NCI-H524 (cell line): ENCODE data around the gene OCA2.

Source experiments
- DNase-seq, 2 experiments: peaks; one replicate each; lab custom pipeline; 2025; lab: John Stamatoyannopoulos, UW

Gene OCA2

GRCh38 chr15:28120359-28120640 lies 21.2 kb upstream of the OCA2 start:
- DNase-seq, result no peak

- no peak for DNase-seq
Observed at GRCh38 chr15:28118531-28118930, 19.4 kb upstream of the OCA2 start.

DNA sequence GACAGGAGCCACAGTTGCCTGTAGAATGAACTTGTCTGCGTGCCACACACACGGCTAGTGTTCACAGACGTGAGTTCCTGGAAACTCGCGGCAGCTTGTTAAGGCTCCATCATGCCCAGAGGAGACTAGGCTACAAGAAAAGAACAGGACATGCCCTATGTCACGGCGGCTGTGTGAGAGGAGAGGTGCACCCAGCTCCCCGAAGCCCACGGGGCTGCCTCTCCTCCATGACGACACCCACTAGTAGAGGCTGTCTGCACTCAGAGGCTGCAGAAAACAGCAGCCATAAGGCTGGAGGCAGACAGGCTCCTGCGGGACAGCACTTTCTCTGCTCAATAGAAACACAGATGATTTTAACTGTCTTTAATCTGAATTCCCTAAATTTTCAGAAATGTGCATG lies 19.0 kb upstream of the OCA2 start:
- no peak for DNase-seq

- no peak for DNase-seq
Observed at GRCh38 chr15:28117432-28117990, 18.4 kb upstream of the OCA2 start.

DNA sequence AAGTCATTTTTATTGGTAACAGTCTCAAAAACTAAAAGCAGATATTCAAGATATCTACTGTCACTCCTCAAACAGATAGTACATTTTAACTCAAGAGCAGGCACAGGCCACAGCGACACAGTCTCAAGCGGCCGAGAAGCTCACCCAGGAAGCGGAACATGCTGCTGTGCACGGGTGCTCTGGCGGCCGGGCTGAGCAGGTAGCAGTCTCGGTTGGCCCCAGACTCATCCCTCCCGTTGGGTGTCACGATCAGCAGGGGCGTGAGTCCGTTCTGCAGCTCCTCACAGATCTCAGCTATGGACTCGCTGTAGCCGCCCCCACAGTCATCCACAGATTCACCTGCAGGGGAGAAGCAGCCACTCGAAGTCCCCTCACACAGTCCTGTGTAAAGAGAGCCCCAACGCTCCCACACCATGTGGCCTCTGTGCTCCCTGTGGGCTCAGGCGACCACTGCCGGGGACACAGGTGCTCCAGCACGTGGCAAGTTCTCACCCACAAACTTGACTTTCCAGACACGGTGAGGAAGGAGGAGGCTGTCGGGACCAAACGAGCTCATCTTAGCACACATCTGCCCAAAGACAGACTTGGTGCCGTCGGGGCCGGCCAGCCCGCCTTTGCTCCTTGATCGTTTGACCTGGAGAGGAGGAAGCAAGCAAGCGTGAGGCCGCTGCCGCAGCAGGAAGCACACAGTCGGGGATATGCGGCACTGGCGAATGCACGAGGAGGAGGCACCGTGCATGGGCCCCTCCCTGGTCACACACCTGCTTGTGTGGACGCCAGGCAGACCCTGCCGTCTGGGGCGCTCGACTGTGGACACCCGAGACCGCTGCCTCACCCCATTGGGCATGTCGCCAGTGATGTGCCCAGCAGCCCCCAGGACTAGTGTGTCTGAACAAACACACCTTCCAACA lies 17.7 kb upstream of the OCA2 start:
- DNase-seq, result no peak

- no peak for DNase-seq
Observed at GRCh38 chr15:28115871-28116270, 16.8 kb upstream of the OCA2 start.

GRCh38 chr15:28114721-28115622 lies 15.9 kb upstream of the OCA2 start:
- no peak for DNase-seq

DNA sequence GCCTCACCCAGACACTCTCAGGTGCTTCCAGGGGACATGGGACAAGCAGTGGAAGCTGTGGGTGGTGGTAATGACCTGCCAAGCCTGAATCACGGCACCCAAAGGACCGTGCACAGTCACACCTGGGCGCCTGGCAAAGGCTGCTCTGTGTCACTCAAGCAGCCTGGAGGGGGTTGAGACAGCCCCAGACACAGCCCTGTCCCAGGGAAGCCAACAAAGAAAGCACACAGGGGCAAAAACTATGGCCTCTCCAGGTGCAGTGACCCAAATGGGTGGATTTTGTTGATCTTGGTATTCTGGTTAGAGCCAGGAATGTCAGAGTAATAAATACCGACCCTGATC lies 15.0 kb upstream of the OCA2 start:
- no peak for DNase-seq

DNA sequence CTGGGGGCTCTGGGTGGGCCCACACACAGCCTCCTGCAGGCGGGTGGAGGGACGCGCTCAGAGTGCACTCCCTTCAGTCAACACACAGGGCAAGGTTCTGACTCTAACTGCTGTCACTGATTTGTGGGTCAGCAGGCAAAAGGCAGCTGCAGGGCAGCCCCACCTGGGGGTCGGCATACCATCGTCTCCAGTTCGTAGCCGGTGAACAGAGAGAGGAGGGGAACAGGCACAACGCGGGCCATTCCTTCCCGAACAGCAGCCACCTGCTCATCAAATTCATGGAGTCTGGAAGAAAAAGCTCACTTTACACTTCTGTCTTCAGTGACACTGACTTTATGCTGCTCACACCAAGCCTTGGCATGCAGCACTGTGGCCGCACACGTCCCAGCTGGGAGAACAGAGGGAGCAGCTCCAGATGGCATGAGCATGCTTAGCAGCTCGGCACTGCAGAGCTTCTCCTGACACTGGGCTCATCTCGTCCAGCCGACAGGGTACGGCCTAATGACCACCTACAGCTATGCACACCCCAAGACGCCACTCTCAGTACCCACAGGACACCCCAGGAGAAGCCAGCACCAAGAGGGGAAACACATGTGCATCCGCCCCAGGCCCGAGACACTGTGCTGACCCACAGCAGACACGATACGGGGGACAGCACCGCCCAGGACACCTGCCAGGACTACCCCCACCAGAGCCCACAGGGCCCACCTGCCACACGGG lies 14.4 kb upstream of the OCA2 start:
- DNase-seq, result no peak

DNA sequence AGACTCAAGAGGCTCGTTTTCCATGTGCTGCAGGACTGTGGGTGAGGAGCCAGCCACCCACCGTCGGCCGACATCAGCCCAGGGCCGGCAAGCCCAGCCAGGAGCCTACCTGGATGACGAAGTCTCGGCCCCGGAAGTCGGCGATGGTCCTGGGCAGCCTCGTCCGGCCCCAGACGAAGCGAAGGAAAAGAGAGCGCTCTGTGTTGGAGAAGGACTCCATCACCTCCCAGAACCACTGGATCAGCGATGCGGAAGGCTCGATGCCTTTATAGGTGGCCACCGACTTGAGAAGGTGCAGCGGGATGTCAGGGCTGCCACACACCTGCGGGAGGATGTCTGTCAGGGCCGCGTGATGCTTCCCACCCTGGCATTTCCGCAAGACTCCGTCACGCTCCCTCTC lies 13.8 kb upstream of the OCA2 start:
- DNase-seq, result no peak

GRCh38 chr15:28112101-28112760 lies 13.1 kb upstream of the OCA2 start:
- DNase-seq, result no peak

- no peak for DNase-seq
Observed at GRCh38 chr15:28111543-28111942, 12.4 kb upstream of the OCA2 start.

GRCh38 chr15:28110481-28110881 lies 11.4 kb upstream of the OCA2 start:
- DNase-seq, result peak; percentile 69 to 87

- no peak for DNase-seq
Observed at GRCh38 chr15:28109626-28110455, 10.7 kb upstream of the OCA2 start.

DNA sequence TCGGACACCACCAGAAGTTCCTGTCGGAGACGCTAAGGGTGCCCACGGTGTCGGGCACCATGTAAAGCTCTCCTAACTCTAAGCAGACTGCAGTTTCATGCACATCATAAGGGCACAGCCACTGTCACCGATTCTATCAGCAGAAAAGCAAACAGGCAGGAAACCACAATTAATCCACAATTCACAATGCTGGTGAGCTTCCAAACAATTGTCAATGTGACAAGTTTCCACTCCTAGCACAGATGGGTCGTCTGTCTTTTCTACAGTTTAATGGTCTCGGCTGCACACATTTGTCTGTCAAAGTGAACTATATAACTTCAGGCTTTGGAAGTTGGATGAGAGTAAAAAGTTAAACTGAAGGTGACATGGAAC lies 8.8 kb upstream of the OCA2 start:
- no peak for DNase-seq

- no peak for DNase-seq
Observed at GRCh38 chr15:28107111-28107903, 8.2 kb upstream of the OCA2 start.

DNA sequence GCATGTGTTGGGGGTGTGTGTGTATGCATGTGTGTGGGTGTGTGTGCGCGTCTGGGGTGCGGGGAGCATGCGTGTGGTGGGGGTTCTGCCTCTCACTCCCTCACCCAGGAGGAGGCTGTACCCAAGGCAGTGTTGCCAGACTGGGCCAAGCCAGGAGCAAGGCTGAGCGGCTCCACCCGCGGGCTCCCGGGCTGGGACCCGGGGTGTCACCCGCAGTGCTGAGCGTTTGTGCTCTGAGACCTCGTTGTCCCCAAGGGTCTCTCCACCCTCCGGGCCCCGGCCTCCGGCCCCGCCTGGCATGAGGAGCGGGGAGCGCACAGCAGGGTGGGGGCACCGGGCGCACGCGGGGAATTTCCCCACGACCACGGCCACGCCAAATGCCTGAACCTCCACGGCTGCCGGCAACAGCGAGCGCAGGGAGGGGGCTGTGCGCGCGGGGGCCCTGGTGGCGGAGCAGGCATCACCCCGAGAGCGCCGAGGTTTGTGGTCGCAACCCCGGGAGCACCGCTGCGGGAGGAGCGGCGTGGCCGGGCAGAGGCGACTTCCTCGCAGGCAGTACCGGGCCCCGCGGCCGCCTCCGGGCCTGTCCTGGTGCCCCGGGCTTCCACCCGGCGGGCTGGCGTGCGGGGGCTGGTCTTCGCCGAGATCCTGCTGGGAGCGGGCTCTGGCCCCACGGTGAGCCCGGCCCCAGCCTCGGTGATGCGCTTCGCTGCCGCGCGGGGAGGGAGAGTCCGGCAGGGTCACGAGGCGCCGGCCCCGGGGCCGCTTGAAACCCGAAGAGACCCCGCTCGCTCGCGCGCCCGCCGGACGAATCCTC lies 7.4 kb upstream of the OCA2 start:
- peak in 1 of 2 experiments; percentile 5 for DNase-seq

GRCh38 chr15:28105793-28106192 lies 6.7 kb upstream of the OCA2 start:
- no peak for DNase-seq

DNA sequence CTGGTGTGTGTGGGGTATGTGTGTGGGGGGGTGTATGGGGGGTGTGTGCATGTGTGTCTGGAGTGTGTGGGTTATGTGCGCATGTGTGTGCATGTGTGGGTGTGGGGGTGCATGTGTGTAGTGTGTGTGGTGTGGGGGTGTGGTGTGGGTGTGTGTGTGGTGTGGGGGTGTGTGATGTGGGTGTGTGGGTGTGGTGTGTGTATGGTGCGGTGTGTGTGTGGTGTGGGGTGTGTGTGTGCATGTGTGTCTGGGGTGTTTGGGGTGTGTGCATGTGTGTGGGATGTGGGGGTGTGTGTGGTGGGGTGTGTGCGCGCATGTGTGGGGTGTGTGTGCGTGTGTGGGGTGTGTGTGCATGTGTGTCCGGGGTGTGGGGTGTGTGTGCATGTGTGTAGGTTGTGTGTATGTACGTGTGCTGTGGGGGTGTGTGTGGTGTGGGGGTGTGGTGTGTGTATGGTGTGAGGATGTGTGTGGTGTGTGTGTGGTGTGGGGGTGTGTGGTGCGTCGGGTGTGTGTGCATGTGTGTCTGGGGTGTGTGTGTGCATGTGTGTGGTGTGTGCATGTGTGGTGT lies 6.2 kb upstream of the OCA2 start:
- DNase-seq, result no peak
